SU-DHL-6 (cell line): ENCODE measurements around the gene USP8.
"Not testable (repeated sequence)": the region's sequence is repeated elsewhere in the genome, so short reads cannot be mapped to it uniquely, and the experiment has no call there.

Experiments used
- H2AFZ ChIP-seq: fragments of 200-600 bp; sonication (generic); 2 replicates; pipeline ENCODE4 v1.6.1; 2014; ENCODE audit warnings: low read depth, mild to moderate bottlenecking, moderate library complexity, mixed read lengths, antibody characterized with exemption, low read length; ENCODE audit not compliant: severe bottlenecking
- H3F3A ChIP-seq: fragments of 200-600 bp; shearing (Covaris generic); 2 replicates; pipeline ENCODE4 v1.6.0; 2016; ENCODE audit warnings: antibody characterized with exemption, mild to moderate bottlenecking; ENCODE audit not compliant: insufficient read depth
- H3K27ac ChIP-seq: fragments of 200-600 bp; sonication (generic); 2 replicates; pipeline ENCODE4 v1.5.1; 2016; ENCODE audit warnings: low read depth, mild to moderate bottlenecking, low read length, moderate library complexity, mixed read lengths
- H3K27me3 ChIP-seq: fragments of 200-600 bp; sonication (generic), shearing (Covaris generic); 2 replicates; pipeline ENCODE4 v1.6.0; 2014; ENCODE audit warnings: mild to moderate bottlenecking, low read length
- H3K36me3 ChIP-seq: fragments of 200-600 bp; sonication (generic); 2 replicates; pipeline ENCODE4 v1.6.1; 2014; ENCODE audit warnings: mild to moderate bottlenecking, low read length, mixed read lengths
- H3K4me2 ChIP-seq: fragments of 300-600, 200-600 bp; shearing (Covaris generic), sonication (generic); 2 replicates; pipeline ENCODE4 v1.6.0; 2014; ENCODE audit warnings: low read length, low read depth, mild to moderate bottlenecking; ENCODE audit not compliant: poor library complexity, severe bottlenecking
- H3K4me3 ChIP-seq: fragments of 200-600 bp; sonication (generic); 2 replicates; pipeline ENCODE4 v1.5.1; 2014; ENCODE audit warnings: antibody characterized with exemption, low read length, mild to moderate bottlenecking, mixed read lengths; ENCODE audit not compliant: insufficient read depth, poor library complexity, severe bottlenecking
- H3K79me2 ChIP-seq: fragments of 200-600 bp; sonication (generic); 2 replicates; pipeline ENCODE4 v1.6.1; 2014; ENCODE audit warnings: mild to moderate bottlenecking, low read length, moderate library complexity; ENCODE audit not compliant: insufficient read depth
- H3K9ac ChIP-seq: fragments of 200-600 bp; sonication (generic); 2 replicates; pipeline ENCODE4 v1.7.0; 2014; ENCODE audit warnings: mild to moderate bottlenecking, low read length
- H3K9me2 ChIP-seq: fragments of 200-600 bp; sonication (generic); replicated peaks from 2 replicates; pipeline ENCODE4 v1.6.1; 2014; ENCODE audit warnings: low read length; ENCODE audit not compliant: insufficient read depth
- H3K9me3 ChIP-seq: fragments of 200-600 bp; sonication (generic); 2 replicates; pipeline ENCODE4 v1.6.1; 2014; ENCODE audit warnings: low read length, mixed read lengths; ENCODE audit not compliant: insufficient read depth
- H4K20me1 ChIP-seq: fragments of 200-600 bp; sonication (generic); 2 replicates; pipeline ENCODE4 v1.6.1; 2014; ENCODE audit warnings: low read depth, mild to moderate bottlenecking, antibody characterized with exemption, low read length, moderate library complexity, mixed read lengths
- CTCF ChIP-seq: fragments of 200-600 bp; sonication (generic); IDR thresholded peaks from one replicate; pipeline ENCODE4 v1.5.1; 2017; ENCODE audit warnings: antibody characterized with exemption, mild to moderate bottlenecking, low read length, moderate library complexity; ENCODE audit not compliant: insufficient read depth, poor library complexity, severe bottlenecking
- EZH2phosphoT487 ChIP-seq: fragments of 200-600 bp; sonication (generic), shearing (Covaris generic); conservative IDR thresholded peaks from 2 replicates; pipeline ENCODE4 v1.6.1; 2018; ENCODE audit warnings: mild to moderate bottlenecking, antibody characterized with exemption, low read length, moderate library complexity, mixed read lengths

The USP8 gene

GRCh38 chr15:50380089-50380488 lies 44.1 kb upstream of the USP8 start:
- H3F3A ChIP-seq: no peaks in the 10 kb centered on the region
- H3K79me2 ChIP-seq: no peaks in the 10 kb centered on the region
- H3K4me3 ChIP-seq: no peak overlapping the region
- no peak overlapping the region for H3K9ac ChIP-seq
- no peaks in the 10 kb centered on the region for H3K36me3 ChIP-seq
- TF ChIP-seq EZH2phosphoT487 (no peak), CTCF (no peak)
- H4K20me1 ChIP-seq: no peaks in the 10 kb centered on the region
- no peak overlapping the region for H3K4me2 ChIP-seq
- H3K9me2 ChIP-seq: no peaks in the 10 kb centered on the region
- H3K9me3 ChIP-seq: no peaks in the 10 kb centered on the region
- H2AFZ ChIP-seq: no peak overlapping the region
- H3K27me3 ChIP-seq: no peaks in the 10 kb centered on the region
- H3K27ac ChIP-seq: no peak overlapping the region

- Histone ChIP-seq H3K9me2 (no peaks in the 10 kb centered on the region), H3K9me3 (no peaks in the 10 kb centered on the region), H4K20me1 (no peaks in the 10 kb centered on the region), H3K27me3 (no peaks in the 10 kb centered on the region), H3K4me2 (no peak overlapping the region), H3K79me2 (no peaks in the 10 kb centered on the region), H2AFZ (no peak overlapping the region), H3K4me3 (no peak overlapping the region), H3F3A (no peaks in the 10 kb centered on the region), H3K27ac (no peak overlapping the region), H3K36me3 (no peaks in the 10 kb centered on the region), H3K9ac (no peak overlapping the region)
- TF ChIP-seq EZH2phosphoT487 (no peak), CTCF (no peak)
Measured at GRCh38 chr15:50381438-50381837, 42.8 kb upstream of the USP8 start.

GRCh38 chr15:50382408-50382807 lies 41.8 kb upstream of the USP8 start:
- not testable (repeated sequence) for H3K27me3 ChIP-seq, H3K4me3 ChIP-seq, H3K9ac ChIP-seq, H3K9me2 ChIP-seq, H3K4me2 ChIP-seq, H3K9me3 ChIP-seq, H3K79me2 ChIP-seq, H3F3A ChIP-seq, H4K20me1 ChIP-seq, H3K27ac ChIP-seq, H2AFZ ChIP-seq, H3K36me3 ChIP-seq

GRCh38 chr15:50390554-50391264 lies 33.5 kb upstream of the USP8 start:
- Histone ChIP-seq H3K27ac (no peak overlapping the region), H3K9me3 (no peaks in the 10 kb centered on the region), H3K79me2 (no peaks in the 10 kb centered on the region), H2AFZ (peak overlapping the region; percentile 46), H3K9ac (no peak overlapping the region), H3K36me3 (no peaks in the 10 kb centered on the region), H3F3A (no peaks in the 10 kb centered on the region), H3K4me3 (no peak overlapping the region), H4K20me1 (no peaks in the 10 kb centered on the region), H3K9me2 (no peaks in the 10 kb centered on the region), H3K4me2 (no peak overlapping the region), H3K27me3 (no peaks in the 10 kb centered on the region)
- TF ChIP-seq EZH2phosphoT487 (no peak), CTCF (no peak)

- H3K36me3 ChIP-seq, H3K27me3 ChIP-seq, H3K4me3 ChIP-seq, H4K20me1 ChIP-seq, H2AFZ ChIP-seq, H3K27ac ChIP-seq, H3K79me2 ChIP-seq, H3K9me2 ChIP-seq, H3K4me2 ChIP-seq, H3F3A ChIP-seq, H3K9me3 ChIP-seq, H3K9ac ChIP-seq: not testable (repeated sequence)
Measured at GRCh38 chr15:50391561-50391960, 32.6 kb upstream of the USP8 start.
